Activated CD4-positive, CD25-positive, alpha-beta regulatory T cell treated with anti-CD3 and anti-CD28 coated beads, Interleukin-2, amount 50 U/mL, for 16 hours (primary cell): ENCODE measurements around the gene TMEM185A.
"Not testable (repeated sequence)": the region's sequence is repeated elsewhere in the genome, so short reads cannot be mapped to it uniquely, and the experiment has no call there.

Experiments used
- DNase-seq: peaks from one replicate; pipeline ENCODE4 v3.0.0-alpha.2; 2020; ENCODE audit warnings: low read depth, low spot score

Gene TMEM185A

GRCh38 chrX:149626829-149627228 lies 4.8 kb downstream of the TMEM185A start:
- DNase-seq: not testable (repeated sequence)

GRCh38 chrX:149619662-149620061 lies 11.9 kb downstream of the TMEM185A start:
- DNase-seq: not testable (repeated sequence)

- no peak for DNase-seq
Observed at GRCh38 chrX:149618871-149619270, 12.7 kb downstream of the TMEM185A start.

GRCh38 chrX:149611623-149612175 lies 19.9 kb downstream of the TMEM185A start:
- DNase-seq: no peak

- no peak for DNase-seq
Observed at GRCh38 chrX:149610511-149610910, 21.1 kb downstream of the TMEM185A start.

- DNase-seq: no peak
Observed at GRCh38 chrX:149607699-149608098, 23.9 kb downstream of the TMEM185A start.

GRCh38 chrX:149605248-149605885 lies 26.2 kb downstream of the TMEM185A start:
- DNase-seq: not testable (repeated sequence)

GRCh38 chrX:149598603-149599002 lies 33.0 kb downstream of the TMEM185A start:
- DNase-seq: not testable (repeated sequence)

GRCh38 chrX:149595943-149596342 lies 35.6 kb downstream of the TMEM185A start:
- not testable (repeated sequence) for DNase-seq

- DNase-seq: not testable (repeated sequence)
Observed at GRCh38 chrX:149595214-149595613, 36.4 kb downstream of the TMEM185A start, which contains the start of gene HSFX2. Gene HSFX2, minus strand, starts transcription at chrX:149595314. Its CDS starts 614 bp downstream, at chrX:149594700.

- not testable (repeated sequence) for DNase-seq
Observed at GRCh38 chrX:149590993-149591392, 40.6 kb downstream of the TMEM185A start.

GRCh38 chrX:149587359-149587758 lies 44.2 kb downstream of the TMEM185A start, which contains the start of gene MAGEA9B:
Gene MAGEA9B, minus strand, starts transcription at chrX:149587459. Its CDS starts 4,280 bp downstream, at chrX:149583179.
- not testable (repeated sequence) for DNase-seq

GRCh38 chrX:149585631-149586030 lies 46.0 kb downstream of the TMEM185A start:
- DNase-seq: not testable (repeated sequence)

GRCh38 chrX:149573456-149573855 lies 58.1 kb downstream of the TMEM185A start:
- DNase-seq: not testable (repeated sequence)

- DNase-seq: no peak
Observed at GRCh38 chrX:149572743-149573142, 58.8 kb downstream of the TMEM185A start.

GRCh38 chrX:149571770-149572169 lies 59.8 kb downstream of the TMEM185A start:
- DNase-seq: no peak

GRCh38 chrX:149570668-149571067 lies 60.9 kb downstream of the TMEM185A start:
- no peak for DNase-seq

- no peak for DNase-seq
Observed at GRCh38 chrX:149569770-149570169, 61.8 kb downstream of the TMEM185A start.

- DNase-seq: no peak
Observed at GRCh38 chrX:149568701-149569296, 62.8 kb downstream of the TMEM185A start.

GRCh38 chrX:149567621-149568417 lies 63.8 kb downstream of the TMEM185A start:
- no peak for DNase-seq

- no peak for DNase-seq
Observed at GRCh38 chrX:149563359-149563758, 68.2 kb downstream of the TMEM185A start.

GRCh38 chrX:149555251-149555650 lies 76.3 kb downstream of the TMEM185A start:
- DNase-seq: not testable (repeated sequence)
